HG03571 (cell line): Measurements from ENCODE around the gene POLG.

Source experiments
- ATAC-seq: cut with Tn5 transposase; IDR thresholded peaks from one replicate; pipeline ENCODE4 v1.9.1; 2021; ENCODE audit not compliant: unreplicated experiment

The POLG gene

DNA sequence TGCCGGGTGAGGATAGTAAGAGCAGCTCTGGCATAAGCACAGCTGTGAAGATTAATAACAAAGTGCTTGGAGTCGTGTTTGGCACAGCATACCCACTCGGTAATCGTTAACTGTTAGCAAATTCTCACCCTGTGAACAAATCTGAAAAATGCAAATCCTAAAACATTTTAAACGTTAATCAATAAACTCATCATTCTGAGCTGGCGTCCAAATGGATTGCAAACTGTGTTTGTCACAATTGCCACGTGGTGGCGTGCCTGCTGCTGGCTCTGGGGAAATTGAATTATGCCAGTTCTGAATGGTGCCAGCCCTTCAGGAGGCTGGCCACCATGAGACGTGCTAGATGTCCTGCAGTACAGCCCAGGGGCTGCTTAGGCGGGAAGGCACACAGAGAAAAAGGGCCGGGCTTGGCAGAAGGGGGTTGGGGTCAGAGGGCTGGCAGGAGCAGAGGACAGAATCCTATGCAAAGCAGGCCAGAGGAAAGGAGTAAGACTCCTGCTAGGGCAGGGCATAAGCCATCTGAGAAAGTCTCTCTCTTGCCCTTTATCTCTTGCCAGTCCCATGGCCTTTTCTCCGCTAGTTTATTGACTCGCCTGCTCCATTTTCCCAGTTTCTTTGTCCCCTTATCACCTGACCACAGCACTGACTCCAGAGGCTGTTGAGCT lies 22.1 kb upstream of the POLG start:
- ATAC-seq = no peak

DNA sequence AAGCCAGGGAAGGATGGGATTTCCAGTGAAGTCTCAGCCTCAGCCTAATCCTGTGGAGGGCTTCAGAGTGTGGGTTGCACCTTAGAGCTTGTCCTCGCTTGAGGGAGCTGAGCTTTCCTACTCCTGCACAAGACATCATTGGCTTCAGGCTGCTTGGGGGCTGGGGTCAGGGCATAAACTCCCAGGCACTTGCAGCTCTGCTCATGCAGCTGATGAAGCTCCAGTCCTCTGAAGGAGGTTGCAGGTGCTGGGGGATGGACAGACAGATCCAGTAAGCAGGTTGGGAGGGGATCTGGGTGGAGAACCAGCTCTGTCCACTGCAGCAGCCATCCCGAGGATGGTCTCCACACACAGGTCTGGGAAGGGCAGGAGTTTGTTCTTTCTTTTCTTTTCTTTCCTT lies 19.4 kb upstream of the POLG start:
- ATAC-seq = no peak

- ATAC-seq = no peak
These were observed 17.9 kb upstream of the POLG start for GRCh38 chr15:89352476-89352875.

- ATAC-seq = no peak
These were observed 14.6 kb upstream of the POLG start for GRCh38 chr15:89349206-89349558.

- no peak for ATAC-seq
These were observed 12.1 kb upstream of the POLG start for GRCh38 chr15:89346516-89347231.

- ATAC-seq = no peak
These were observed 10.6 kb upstream of the POLG start for GRCh38 chr15:89345248-89345647.

- ATAC-seq = no peak
These were observed 8.2 kb upstream of the POLG start for GRCh38 chr15:89342840-89343239.

GRCh38 chr15:89341316-89342005 lies 6.8 kb upstream of the POLG start:
- no peak for ATAC-seq

DNA sequence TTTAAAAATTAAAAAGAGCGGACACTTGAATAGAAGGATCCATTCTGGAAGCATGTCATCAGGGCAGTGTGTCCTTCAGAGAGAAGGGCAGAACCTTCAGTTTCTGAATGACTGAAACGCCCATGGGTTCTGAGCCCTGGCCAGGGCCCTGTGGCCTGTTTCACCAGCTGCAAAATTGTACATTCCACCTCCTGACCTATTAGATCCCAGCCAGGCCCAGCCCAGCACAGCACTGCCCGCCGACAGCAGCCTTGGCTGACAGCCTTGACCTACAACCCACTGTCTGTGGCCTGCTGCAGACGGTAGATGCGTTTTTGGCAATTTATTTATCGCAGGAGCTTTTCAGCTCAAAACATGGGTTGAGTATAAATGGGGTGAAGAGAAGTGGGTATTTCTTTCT lies 5.9 kb upstream of the POLG start:
- ATAC-seq = no peak

DNA sequence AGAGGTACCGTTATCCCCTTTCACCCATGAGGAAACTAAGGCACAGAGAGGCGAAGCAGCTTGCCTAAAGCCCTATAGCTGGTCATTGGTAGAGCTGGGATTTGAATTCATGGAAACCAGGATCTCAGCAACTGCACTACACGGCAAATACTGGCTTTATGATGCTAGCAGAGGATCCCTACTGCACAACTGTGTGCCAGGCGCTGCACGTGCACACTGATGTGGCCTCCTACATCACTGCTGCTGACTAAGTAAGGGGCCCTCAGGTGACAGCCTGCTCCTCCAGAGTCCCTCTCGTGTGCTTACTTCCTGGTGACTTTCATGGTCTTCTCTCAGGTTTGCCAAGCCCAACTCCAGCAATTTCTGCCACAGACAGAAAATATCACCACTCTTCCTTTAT lies 3.4 kb upstream of the POLG start:
- no peak for ATAC-seq

DNA sequence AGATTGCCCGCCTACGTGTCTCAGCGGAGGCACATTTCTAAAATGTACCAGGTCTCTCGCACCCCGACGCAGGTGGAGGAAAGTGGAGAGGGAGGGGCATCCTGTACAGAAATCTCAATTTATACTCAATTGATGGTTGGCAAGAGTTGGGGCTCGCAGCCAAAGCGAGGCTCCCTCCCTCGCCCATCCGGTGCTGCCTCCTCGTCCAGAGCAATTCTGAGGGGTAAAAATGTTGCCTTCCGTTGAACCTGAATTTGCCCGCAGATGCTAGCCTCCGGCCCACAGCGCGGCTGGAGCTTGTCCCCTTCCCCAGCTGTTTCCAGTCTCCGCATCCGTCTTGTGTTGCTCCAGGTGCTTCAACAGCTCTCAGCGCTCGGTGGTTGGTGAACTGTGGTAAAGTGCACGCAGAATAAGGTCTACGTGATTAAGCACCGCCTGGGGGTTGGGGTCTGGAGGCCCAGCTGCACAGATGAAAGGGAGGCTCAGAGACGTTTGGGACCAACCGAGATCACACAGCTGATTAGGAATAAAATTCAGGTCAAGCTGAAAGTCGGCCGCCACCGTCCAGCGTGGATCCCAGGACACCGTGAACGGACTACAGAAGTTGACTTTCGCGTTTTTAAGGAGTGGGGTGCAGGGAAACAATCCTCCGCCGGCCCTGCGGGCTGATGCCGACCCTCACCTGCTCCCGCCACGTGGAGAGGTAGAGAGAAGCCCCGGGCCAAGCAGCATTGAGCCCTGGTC lies 846 bp upstream of the POLG start:
- no peak for ATAC-seq

DNA sequence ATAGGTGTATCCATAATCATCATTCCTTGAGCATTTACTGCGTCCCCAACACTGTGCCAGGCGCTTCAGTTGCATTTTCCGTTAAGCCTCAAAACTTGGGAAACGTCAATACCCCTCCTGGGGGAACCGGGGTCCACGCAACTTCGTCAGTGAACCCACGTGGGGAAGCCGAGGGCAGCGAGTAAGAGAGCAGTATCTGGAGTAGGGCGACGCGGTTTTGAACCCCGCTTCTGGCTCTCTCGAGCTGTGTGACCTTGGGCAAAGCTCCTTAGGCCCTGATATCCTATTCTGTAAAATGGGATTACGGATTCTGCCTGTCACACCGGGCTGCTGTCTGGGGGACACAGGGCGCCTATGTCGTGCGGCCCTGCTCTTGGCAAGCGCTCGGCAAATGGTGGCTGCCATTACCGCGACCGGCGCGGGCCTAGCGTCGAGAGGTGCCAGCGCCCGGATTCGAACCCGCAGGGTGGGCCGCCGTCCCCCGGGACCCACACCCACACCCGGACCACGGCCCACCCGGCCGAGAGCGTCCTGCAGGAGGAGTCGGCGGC lies 590 bp downstream of the POLG start:
- ATAC-seq = no peak

- no peak for ATAC-seq
These were observed 1.4 kb downstream of the POLG start for GRCh38 chr15:89333011-89333860.

GRCh38 chr15:89332446-89332845 lies 2.2 kb downstream of the POLG start:
- ATAC-seq = no peak

GRCh38 chr15:89330881-89331595 lies 3.6 kb downstream of the POLG start:
- no peak for ATAC-seq

- ATAC-seq = no peak
These were observed 4.5 kb downstream of the POLG start for GRCh38 chr15:89330119-89330518.

DNA sequence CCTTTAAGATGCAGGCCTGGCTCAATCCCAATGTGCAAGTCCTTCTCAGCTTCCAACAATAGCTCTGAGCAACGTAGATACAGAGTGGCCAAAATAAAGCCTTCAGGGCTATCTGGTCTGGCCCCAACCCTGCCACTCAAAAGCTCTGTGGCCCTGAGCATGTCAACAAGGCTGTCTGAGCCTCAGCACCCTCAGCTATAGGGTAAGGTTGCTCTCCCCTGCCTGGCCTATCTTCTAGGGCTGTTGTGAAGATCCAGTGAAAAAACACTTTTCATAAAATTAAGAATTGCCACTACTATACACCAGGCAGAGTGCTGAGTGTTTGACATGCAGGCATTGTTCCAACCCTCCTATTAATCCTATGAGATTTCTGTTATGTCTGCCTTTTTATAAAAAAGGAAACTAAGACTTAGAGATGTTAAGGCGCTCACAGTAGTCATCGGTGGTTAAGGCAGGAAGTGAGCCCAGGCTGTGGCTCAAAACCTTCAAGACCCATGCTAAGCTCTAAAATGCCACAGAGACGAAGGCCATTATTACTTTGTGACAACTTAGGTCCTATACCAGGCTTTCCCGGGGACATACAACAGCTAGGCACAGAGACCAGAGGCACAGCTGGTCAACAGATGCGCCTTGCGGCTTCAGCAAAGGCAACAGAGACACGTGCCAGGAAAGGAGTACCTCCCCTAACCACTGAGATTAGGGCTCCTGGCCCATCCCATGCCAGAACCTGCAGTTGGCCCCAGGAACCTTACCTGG lies 5.1 kb downstream of the POLG start:
- ATAC-seq = no peak

DNA sequence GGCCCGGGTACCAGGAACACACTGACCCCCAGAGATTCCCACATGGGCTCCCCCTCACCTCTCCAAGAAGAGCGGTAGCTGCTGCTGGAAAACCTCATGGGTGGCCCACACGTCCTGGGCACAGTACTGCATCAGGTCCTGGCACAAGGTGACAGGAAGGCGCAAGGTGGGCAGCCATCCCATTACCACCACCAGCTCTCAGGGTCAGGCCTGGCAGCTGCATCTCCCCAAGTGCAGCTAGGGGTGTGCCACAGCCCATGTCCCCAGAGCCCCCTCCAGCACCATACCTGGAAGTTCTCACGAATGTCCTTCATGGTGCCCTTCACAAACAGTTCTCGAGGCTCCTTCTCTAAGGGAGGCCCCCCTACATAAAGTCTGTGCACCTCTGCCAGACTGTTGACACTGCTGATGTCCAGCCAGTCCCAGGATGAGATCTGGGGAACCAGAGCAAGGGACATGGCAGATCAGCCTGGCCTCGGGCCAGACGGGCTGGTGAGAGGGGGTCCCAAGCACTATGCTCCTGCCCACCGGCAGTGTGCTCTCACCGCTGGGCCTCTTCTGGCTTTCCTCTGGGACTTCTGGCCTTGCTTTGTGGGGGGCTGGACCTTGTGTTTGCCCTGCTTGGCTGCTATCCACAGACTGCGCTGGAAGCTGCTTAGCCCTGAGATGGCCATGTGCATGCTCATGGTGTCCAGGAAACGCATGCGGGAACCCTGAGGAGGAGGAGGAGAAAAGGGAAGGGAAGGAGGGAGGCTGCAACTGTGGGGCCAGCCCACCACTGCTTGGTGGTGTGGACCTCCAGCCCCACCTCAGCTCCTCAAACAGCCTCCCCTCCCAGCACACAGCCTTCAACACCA lies 6.0 kb downstream of the POLG start:
- no peak for ATAC-seq
